ENCODE measurements around the gene UGT2B7.
"Not testable (repeated sequence)": the region's sequence is repeated elsewhere in the genome, so short reads cannot be mapped to it uniquely, and the experiment has no call there.

UGT2B7 gene

GRCh38 chr4:69089388-69089787 is 6.9 kb upstream of the UGT2B7 start:
- no peak for DNase-seq

DNA sequence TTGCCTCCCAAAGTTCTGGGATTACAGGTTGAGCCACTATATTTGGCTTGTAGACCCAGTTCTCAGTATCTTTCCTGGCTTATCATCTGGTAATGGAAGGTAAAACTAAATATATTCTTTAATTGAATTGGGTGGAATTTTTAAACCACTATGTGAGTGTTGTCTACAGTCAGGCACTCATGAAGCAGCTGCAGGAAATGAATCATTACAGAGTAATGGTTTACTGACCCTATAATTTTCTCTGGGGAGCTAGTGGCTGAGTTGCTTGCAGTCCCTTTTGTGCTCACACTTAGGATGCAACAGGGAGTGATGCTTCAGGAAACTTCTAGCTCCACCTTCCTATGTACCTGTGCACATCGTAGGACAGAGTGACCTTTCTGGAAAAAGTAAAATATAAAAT is 4.1 kb upstream of the UGT2B7 start:
- DNase-seq, result no peak

DNA sequence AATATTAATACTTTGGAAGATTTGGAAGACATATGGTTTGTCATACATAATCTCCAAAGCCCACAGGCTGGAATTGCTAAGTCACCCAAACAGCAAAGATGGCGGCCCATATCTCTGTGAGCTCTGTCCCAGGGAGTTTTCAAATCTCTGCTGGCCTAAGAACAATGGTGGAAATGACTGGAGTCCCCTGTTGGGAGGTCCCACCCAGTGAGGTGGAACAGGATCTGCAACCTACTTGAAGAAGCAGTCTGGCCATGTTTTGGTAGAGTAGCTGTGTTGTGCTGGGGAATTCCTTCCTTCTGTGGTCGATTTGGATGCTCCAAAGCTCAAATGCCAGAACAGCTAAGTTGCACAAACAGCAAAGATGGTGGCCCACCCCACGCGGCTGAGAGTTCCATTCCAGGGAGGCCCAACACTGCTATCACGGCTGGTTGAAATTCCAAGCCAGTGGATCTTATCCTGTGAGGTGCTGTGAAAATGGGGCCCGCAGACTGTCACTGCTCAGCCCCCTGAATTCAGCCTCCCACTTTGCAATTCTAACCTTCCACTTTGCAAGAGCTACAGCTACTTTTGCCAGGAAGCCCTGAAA is 3.2 kb upstream of the UGT2B7 start:
- DNase-seq, result no peak

GRCh38 chr4:69093681-69094080 is 2.6 kb upstream of the UGT2B7 start:
- no peak for DNase-seq

GRCh38 chr4:69095301-69095731 is 958 bp upstream of the UGT2B7 start:
- peak in 1 of 2 donors; percentile 2 for DNase-seq

DNA sequence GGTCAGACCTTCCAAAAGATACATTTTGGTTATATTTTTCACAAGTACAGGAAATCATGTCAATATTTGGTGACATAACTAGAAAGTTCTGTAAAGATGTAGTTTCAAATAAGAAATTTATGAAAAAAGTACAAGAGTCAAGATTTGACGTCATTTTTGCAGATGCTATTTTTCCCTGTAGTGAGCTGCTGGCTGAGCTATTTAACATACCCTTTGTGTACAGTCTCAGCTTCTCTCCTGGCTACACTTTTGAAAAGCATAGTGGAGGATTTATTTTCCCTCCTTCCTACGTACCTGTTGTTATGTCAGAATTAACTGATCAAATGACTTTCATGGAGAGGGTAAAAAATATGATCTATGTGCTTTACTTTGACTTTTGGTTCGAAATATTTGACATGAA is 536 bp downstream of the UGT2B7 start:
- DNase-seq, result no peak

DNA sequence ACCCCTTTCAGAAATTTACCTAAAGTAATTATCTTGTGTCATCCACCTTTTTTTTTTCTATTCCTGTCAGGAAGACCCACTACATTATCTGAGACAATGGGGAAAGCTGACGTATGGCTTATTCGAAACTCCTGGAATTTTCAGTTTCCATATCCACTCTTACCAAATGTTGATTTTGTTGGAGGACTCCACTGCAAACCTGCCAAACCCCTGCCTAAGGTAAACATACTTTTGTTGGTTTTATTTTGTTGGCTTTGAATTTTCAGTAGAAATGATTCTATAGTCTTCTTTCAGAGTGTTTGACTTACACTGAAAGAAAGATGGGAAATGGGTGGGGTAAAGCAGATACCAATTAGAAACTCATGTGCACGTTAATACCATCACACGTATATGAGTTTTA is 2.2 kb downstream of the UGT2B7 start:
- no peak for DNase-seq

GRCh38 chr4:69099910-69100309 is 3.6 kb downstream of the UGT2B7 start:
- no peak for DNase-seq

DNA sequence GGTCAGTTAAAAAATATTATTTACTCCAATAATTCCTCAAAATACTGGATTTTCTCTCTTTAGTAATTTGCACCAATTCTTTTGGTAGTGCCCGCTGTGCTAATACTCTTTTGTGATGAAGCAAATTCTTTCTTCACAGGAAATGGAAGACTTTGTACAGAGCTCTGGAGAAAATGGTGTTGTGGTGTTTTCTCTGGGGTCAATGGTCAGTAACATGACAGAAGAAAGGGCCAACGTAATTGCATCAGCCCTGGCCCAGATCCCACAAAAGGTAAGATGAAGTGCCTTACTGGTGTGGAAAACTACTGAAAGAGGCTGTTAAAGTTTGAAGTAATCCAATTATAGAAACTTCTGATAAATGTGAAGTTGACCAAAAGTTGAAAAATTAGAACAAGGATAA is 6.4 kb downstream of the UGT2B7 start:
- DNase-seq, result not testable (repeated sequence)

GRCh38 chr4:69104719-69105275 is 8.5 kb downstream of the UGT2B7 start:
- no peak for DNase-seq

DNA sequence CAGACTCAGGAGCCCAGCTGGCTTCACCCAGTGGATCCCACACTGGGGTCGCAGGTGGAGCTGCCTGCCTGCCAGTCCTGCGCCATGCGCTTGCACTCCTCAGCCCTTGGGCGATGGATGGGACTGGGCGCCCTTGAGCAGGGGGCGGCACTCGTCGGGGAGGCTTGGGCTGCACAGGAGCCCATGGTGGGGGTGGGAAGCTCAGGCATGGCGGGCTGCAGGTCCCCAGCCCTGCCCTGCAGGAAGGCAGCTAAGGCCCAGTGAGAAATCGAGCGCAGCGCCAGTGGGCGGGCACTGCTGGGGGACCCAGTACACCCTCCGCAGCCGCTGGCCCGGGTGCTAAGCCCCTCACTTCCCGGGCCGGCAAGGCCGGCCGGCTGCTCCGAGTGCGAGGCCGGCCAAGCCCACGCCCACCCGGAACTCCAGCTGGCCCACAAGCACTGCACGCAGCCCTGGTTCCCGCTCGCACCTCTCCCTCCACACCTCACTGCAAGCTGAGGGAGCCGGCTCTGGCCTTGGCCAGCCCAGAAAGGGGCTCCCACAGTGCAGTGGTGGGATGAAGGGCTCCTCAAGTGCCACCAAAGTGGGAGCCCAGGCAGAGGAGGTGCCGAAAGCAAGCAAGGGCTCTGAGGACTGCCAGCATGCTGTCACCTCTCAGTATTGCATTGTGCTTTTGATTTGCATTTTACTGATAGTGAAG is 19.0 kb downstream of the UGT2B7 start:
- DNase-seq, result not testable (repeated sequence)

DNA sequence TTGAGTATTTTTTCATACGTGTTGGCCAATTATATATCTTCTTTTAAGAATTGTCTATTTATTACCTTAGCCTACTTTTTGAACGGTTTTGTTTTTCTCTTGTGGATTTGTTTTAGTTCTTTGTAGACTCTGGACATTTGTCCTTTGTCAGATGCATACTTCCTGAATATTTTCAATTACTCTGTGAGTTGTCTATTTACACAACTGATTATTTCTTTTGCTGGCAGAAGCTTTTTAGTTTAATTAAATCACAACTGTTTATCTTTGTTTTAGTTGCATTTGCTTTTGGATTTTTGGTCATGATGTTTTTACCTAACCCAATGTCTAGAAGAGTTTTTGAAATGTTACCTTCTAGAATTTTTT is 19.6 kb downstream of the UGT2B7 start:
- DNase-seq, result no peak

DNA sequence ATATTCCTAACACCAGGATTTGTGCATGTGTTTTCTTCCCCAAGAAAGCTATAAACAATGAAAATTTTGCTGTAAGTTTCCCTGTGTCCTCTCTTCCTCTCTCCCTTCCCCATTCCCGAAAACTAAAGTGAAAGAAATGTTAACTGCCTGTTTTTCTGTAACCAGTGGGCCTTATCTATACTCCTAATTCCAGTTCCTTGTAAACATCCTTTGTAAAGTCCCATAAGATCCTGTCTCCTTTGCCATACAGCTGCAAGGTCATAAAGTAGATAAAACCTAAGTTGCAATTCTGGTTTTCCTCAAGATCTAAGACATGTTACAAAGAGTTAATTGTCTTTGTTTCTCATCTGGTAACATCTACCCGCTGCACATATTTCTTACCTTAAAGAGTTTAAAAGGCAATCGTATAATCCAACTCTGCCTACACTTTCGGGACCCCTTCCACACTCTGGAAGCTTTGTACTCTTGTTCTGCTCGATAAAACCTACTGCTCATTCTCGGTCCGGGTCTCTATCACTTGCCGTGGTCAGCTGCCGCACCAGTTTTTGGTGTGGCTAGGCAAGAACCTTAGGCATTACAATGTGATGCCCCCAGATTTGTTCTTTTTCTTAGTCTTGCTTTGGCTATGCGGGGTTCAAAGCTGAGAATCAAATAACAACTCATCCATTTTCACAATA is 20.5 kb downstream of the UGT2B7 start:
- no peak for DNase-seq

GRCh38 chr4:69120870-69121269 is 24.6 kb downstream of the UGT2B7 start:
- DNase-seq, result no peak

DNA sequence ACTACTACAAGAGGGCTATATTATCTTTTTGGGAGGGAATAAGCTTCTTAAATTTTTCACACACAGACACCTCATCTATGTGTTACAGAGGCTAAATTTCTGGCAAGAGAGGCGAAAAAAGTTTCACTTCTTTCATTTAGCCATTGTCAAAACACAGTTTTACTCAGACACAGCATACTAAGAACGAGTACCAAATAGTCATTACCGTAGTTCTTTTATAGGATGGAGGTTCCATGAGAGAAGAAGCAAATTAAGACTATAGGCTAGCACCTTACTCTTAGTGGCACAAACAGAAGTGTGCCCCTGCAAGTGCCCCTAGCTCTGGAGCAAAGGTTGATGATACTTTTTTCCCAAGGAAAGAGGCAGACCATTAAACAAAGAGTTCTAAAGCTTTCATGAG is 26.2 kb downstream of the UGT2B7 start:
- no peak for DNase-seq

- DNase-seq, result no peak
Measured at GRCh38 chr4:69124941-69125340, 28.7 kb downstream of the UGT2B7 start.

GRCh38 chr4:69126024-69126423 is 29.8 kb downstream of the UGT2B7 start:
- no peak for DNase-seq

DNA sequence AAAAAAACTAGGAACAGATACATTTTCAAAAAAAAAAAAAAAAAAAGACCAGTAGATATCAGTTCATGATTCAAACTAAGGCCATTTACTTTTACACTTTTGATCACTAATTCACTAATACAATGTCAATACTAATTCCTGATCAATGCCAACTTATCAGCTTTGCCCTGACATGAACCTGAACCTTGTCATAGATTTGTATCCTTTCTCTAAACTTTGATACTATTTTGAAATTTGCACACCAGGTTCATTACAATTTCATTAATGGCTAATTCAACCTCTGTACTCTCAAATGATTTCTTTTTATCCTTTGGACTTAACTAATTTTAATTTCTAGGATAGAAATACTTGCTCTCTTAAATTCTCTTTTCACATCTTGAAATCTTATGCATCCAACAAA is 37.7 kb downstream of the UGT2B7 start:
- DNase-seq, result no peak

DNA sequence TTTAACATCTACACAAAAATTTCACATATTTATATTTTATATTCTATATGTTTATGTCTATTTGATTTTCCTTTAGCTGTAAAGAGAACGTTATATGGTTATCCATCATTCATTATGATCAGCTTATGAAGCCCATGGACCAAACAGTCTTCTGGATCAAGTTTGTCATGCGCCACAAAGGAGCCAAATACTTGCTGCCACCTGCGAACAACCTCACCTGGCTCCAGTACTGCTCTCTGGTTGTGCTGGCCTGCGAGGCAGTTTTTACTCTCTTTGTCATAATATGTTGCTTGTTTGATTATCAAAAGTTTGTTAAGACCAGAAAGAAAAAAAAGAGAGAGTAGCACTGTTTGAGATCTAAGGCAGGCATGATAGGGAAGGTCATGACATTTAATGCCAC is 38.2 kb downstream of the UGT2B7 start:
- no peak for DNase-seq

DNA sequence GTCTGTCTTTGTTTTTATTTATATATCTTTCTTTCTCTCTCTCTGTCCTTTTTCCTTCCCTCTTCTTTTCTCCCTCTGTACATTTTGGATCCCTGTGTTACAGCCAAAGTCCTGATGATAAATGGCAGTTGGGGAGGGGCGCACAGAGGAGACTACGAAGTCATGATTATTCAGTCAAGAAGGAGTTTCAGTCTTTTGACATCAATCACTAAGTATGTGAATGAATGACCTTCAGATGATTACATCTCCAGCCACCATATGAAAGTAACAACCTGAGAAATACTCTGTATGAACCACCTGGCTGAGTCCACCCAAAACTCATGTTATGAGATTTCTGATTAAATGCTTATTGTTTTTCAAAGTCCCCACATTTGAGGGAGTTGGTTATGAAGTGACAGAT is 45.0 kb downstream of the UGT2B7 start:
- DNase-seq, result no peak

GRCh38 chr4:69147334-69147733 is 51.1 kb downstream of the UGT2B7 start:
- DNase-seq, result peak in 1 of 2 donors; percentile 10

- no peak for DNase-seq
Measured at GRCh38 chr4:69154021-69154420, 57.7 kb downstream of the UGT2B7 start.

DNA sequence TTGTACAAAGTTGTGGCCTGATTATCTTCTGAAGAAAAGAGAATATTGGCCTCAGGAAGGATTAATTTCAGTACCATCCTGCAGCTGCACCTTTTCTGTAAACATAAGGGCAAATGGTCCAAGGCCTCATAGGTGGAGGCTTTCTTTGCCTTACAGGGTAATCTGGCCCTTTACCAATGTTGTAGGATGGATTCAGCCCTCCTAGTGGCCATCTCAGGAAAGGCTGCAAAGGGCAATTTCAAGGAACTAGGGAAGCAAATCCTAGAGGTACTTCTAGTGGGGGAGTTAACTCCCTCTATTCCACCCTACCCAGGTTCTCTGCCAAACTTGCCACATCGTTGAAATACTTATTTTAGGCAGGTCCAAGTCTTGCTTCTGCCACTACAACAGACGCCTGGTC is 60.6 kb downstream of the UGT2B7 start:
- no peak for DNase-seq
